VCaP (cell line): ENCODE data around the gene SLC16A12.
"Not testable (repeated sequence)": the region's sequence is repeated elsewhere in the genome, so short reads cannot be mapped to it uniquely, and the experiment has no call there.

Experiments used
- H3K27ac ChIP-seq: fragments of 450-650 bp; 2 replicates; pipeline ENCODE4 v1.5.1; 2017
- CTCF ChIP-seq: fragments of 450-650 bp; conservative IDR thresholded peaks from 2 replicates; pipeline ENCODE4 v1.5.1; 2017; ENCODE audit warnings: mild to moderate bottlenecking, moderate library complexity

Gene SLC16A12

GRCh38 chr10:89454561-89455347 lies 80.6 kb downstream of the SLC16A12 start:
- no peak overlapping the region for H3K27ac ChIP-seq
- no peak for TF ChIP-seq CTCF

- no peak for TF ChIP-seq CTCF
Measured at GRCh38 chr10:89452193-89452592, 83.2 kb downstream of the SLC16A12 start.

GRCh38 chr10:89450901-89451300 lies 84.5 kb downstream of the SLC16A12 start:
- H3K27ac ChIP-seq, result no peak overlapping the region
- TF ChIP-seq CTCF, result no peak

More at GRCh38 chr10:89452193-89452592, 83.2 kb downstream of the SLC16A12 start:
- H3K27ac ChIP-seq, result no peak overlapping the region

- H3K27ac ChIP-seq, result not testable (repeated sequence)
Measured at GRCh38 chr10:89444819-89445218, 90.6 kb downstream of the SLC16A12 start.

GRCh38 chr10:89442289-89442688 lies 93.1 kb downstream of the SLC16A12 start:
- TF ChIP-seq CTCF, result no peak
- H3K27ac ChIP-seq, result no peak overlapping the region

GRCh38 chr10:89440226-89441009 lies 95.0 kb downstream of the SLC16A12 start:
- TF ChIP-seq CTCF, result no peak
- H3K27ac ChIP-seq, result no peak overlapping the region

- H3K27ac ChIP-seq, result no peak overlapping the region
- TF ChIP-seq CTCF, result no peak
Measured at GRCh38 chr10:89438525-89438924, 96.9 kb downstream of the SLC16A12 start.

GRCh38 chr10:89431977-89432376 lies 103.4 kb downstream of the SLC16A12 start:
- H3K27ac ChIP-seq, result no peak overlapping the region
- no peak for TF ChIP-seq CTCF
